NB4 (cell line): ENCODE results near the gene NOP9.

Experiments used
- POLR2A ChIP-seq: IDR thresholded peaks from 2 replicates; pipeline ENCODE4 v1.6.1; 2011; ENCODE audit warnings: mild to moderate bottlenecking; ENCODE audit not compliant: insufficient read length; ENCODE audit errors: extremely low read depth
- TF ChIP-seq, protein P1 (sequence below): IDR thresholded peaks from one replicate; pipeline ENCODE4 v1.5.1; 2012; ENCODE audit warnings: low read depth, low read length

DNA sequence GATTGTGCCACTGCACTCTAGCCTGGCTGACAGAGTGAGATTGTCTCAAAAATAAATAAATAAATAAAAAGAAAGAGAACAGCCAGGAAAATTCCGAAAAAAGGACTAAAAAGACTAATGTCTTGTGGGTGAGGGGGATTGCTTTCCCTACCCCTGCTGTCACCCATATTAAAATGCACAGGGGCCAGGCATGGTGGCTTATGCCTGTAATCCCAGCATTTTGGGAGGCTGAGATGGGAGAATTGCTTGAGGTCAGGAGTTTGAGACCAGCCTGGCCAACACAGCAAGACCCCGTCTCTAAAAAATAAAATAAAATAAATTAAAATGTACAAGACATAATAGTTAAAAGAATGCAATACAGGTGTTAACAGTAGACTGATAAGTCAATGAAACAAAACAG, 6.1 kb upstream of the NOP9 start:
- TF ChIP-seq, protein P1, sequence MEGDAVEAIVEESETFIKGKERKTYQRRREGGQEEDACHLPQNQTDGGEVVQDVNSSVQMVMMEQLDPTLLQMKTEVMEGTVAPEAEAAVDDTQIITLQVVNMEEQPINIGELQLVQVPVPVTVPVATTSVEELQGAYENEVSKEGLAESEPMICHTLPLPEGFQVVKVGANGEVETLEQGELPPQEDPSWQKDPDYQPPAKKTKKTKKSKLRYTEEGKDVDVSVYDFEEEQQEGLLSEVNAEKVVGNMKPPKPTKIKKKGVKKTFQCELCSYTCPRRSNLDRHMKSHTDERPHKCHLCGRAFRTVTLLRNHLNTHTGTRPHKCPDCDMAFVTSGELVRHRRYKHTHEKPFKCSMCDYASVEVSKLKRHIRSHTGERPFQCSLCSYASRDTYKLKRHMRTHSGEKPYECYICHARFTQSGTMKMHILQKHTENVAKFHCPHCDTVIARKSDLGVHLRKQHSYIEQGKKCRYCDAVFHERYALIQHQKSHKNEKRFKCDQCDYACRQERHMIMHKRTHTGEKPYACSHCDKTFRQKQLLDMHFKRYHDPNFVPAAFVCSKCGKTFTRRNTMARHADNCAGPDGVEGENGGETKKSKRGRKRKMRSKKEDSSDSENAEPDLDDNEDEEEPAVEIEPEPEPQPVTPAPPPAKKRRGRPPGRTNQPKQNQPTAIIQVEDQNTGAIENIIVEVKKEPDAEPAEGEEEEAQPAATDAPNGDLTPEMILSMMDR = no peak
- TF ChIP-seq POLR2A = no peak
